Raji (cell line): Measurements from ENCODE around the gene CTXN3.

ENCODE experiments used
- POLR2A ChIP-seq: IDR thresholded peaks from 2 replicates; pipeline ENCODE4 v1.6.1; 2011; ENCODE audit warnings: low read depth, low read length, control low read depth; ENCODE audit not compliant: insufficient read depth

Gene CTXN3

DNA sequence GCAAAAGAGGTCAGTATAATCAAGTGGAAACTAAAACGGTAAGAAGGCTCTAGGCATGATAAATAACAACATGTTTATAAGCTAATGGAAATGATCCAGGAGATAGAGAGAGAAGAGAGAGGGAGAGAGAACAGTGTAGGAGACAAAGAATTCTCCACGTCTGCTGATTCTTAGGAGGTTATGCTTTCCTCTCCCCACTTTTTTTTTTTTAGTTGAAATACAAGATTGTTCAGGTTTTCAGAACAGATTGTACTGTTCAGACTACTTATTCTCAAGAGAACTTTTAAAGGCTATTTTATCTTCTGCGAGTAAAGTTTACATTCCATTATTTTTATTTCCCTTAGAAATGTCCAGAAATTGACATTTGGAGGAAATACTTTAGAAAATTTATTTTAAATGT lies 58.3 kb downstream of the CTXN3 start:
- TF ChIP-seq POLR2A = no peak
